Fibroblast of lung (primary cell): Measurements from ENCODE around the gene TAF3. TPM values are rescaled to one million over a fixed set of nuclear protein-coding genes. Genes with fewer than 3 reads are reported as not detected.

Experiments
- DNase-seq, 2 donors: peaks; one replicate each; pipeline versions ENCODE4 v3.0.0 to v3.0.0-alpha.2; 2010; ENCODE audit warnings: low read depth in 2 of 2
- H2AFZ ChIP-seq: 2 replicates; pipeline ENCODE4 v1.5.1; 2012; ENCODE audit warnings: low read length, control low read depth, inconsistent platforms
- H3K27ac ChIP-seq: 2 replicates; pipeline ENCODE4 v1.5.1; 2011; ENCODE audit warnings: low read length, control low read depth; ENCODE audit not compliant: insufficient read depth
- H3K27me3 ChIP-seq: 2 replicates; pipeline ENCODE4 v1.5.1; 2011; ENCODE audit warnings: mild to moderate bottlenecking, low read length; ENCODE audit not compliant: control insufficient read depth, insufficient read depth
- H3K36me3 ChIP-seq: 2 replicates; pipeline ENCODE4 v1.5.1; 2011; ENCODE audit warnings: low read length; ENCODE audit not compliant: control insufficient read depth, insufficient read depth
- H3K4me1 ChIP-seq: 2 replicates; pipeline ENCODE4 v1.5.1; 2011; ENCODE audit warnings: low read length; ENCODE audit not compliant: control insufficient read depth, insufficient read depth; ENCODE audit errors: extremely low read depth
- H3K4me2 ChIP-seq: 2 replicates; pipeline ENCODE4 v1.5.1; 2011; ENCODE audit warnings: low read length, control low read depth; ENCODE audit not compliant: insufficient read depth; ENCODE audit errors: extremely low read depth
- H3K4me3 ChIP-seq, 4 experiments: fragments of 200-600 bp in 1 of 4; sonication (generic) in 1 of 4; replicated peaks in 1 of 4; 2 replicates each; pipeline ENCODE4 v1.5.1; 2011 to 2016; ENCODE audit warnings: low read length in 4 of 4, low read depth in 3 of 4, mild to moderate bottlenecking in 3 of 4, control low read depth in 2 of 4, inconsistent platforms in 1 of 4, mixed read lengths in 1 of 4; ENCODE audit not compliant: insufficient read depth in 1 of 4; ENCODE audit errors: control extremely low read depth in 1 of 4
- H3K79me2 ChIP-seq: 2 replicates; pipeline ENCODE4 v1.5.1; 2012; ENCODE audit warnings: mild to moderate bottlenecking, low read length, inconsistent platforms; ENCODE audit not compliant: control insufficient read depth, insufficient read depth
- H3K9ac ChIP-seq: 2 replicates; pipeline ENCODE4 v1.5.1; 2011; ENCODE audit warnings: mild to moderate bottlenecking, low read length, control low read depth; ENCODE audit not compliant: insufficient read depth
- H3K9me3 ChIP-seq: 2 replicates; pipeline ENCODE4 v1.5.1; 2012; ENCODE audit warnings: low read depth, low read length; ENCODE audit not compliant: control insufficient read depth, insufficient read depth
- H4K20me1 ChIP-seq: 2 replicates; pipeline ENCODE4 v1.5.1; 2011; ENCODE audit warnings: low read length; ENCODE audit not compliant: control insufficient read depth, insufficient read depth; ENCODE audit errors: extremely low read depth
- CTCF ChIP-seq, 2 donors: IDR thresholded peaks in 1 of 2; conservative IDR thresholded peaks in 1 of 2; 1 replicate in 1 of 2; 2 replicates in 1 of 2; pipeline ENCODE4 v1.5.1; 2011 to 2012; ENCODE audit warnings: low read length in 2 of 2, control low read depth in 1 of 2, inconsistent platforms in 1 of 2, low read depth in 1 of 2, mild to moderate bottlenecking in 1 of 2
- EZH2 ChIP-seq: IDR thresholded peaks from 2 replicates; pipeline ENCODE4 v1.5.1; 2012; ENCODE audit warnings: low read length, control low read depth, mild to moderate bottlenecking; ENCODE audit errors: missing control alignments
- polyA plus RNA-seq, 2 donors: library from polyadenylated mRNA; depleted of rRNA in 1 of 2; stranded (reverse) in 1 of 2; unstranded in 1 of 2; fragments of >200 nt; gene quantifications; 2 replicates each; pipeline ENCODE4 v1.2.1, GENCODE V29; 2011 to 2012; ENCODE audit warnings: missing spikeins in 1 of 2
- total RNA-seq: library from RNA; depleted of rRNA; stranded (reverse); fragments of >200 nt; gene quantifications from 2 replicates; pipeline ENCODE4 v1.2.1, GENCODE V29; 2014

TAF3 gene
- total and polyA plus RNA-seq, 2 donors (not counting 1 experiment from before 2014, with no cell fraction given) = 2.1 to 4.0 TPM

- Histone ChIP-seq H3K36me3 (no peaks in the 10 kb centered on the region), H3K27me3 (peaks cover 87% of the 10 kb centered on the region), H3K9me3 (no peaks in the 10 kb centered on the region), H3K4me2 (no peak overlapping the region), H3K4me1 (no peaks in the 10 kb centered on the region), H3K27ac (no peak overlapping the region), H3K4me3 (no peak overlapping the region), H3K9ac (no peak overlapping the region), H4K20me1 (no peaks in the 10 kb centered on the region), H2AFZ (no peak overlapping the region), H3K79me2 (no peaks in the 10 kb centered on the region)
- DNase-seq = no peak
- TF ChIP-seq EZH2 (peak; percentile 30), CTCF (conservative IDR thresholded peaks at IDR 0.05 in 1 of 2, IDR thresholded peaks at IDR 0.05 in 1 of 2; ENCODE audit: low read depth in 1 of 2, low read length in 2 of 2) (no peak)
Measured at GRCh38 chr10:8040651-8041050, 222.3 kb downstream of the TAF3 start.

- peaks cover 89% of the 10 kb centered on the region for H3K27me3 ChIP-seq
Measured at GRCh38 chr10:8041284-8041991, 223.1 kb downstream of the TAF3 start.

More at GRCh38 chr10:8041284-8041991, 223.1 kb downstream of the TAF3 start:
- TF ChIP-seq EZH2 (no peak), CTCF (conservative IDR thresholded peaks at IDR 0.05 in 1 of 2, IDR thresholded peaks at IDR 0.05 in 1 of 2; ENCODE audit: low read depth in 1 of 2, low read length in 2 of 2) (no peak)
- Histone ChIP-seq H3K36me3 (no peaks in the 10 kb centered on the region), H3K9me3 (no peaks in the 10 kb centered on the region), H3K79me2 (no peaks in the 10 kb centered on the region), H4K20me1 (no peaks in the 10 kb centered on the region), H3K27ac (no peak overlapping the region), H3K4me3 (no peak overlapping the region), H3K9ac (no peak overlapping the region), H3K4me1 (no peaks in the 10 kb centered on the region), H2AFZ (no peak overlapping the region), H3K4me2 (no peak overlapping the region)
- no peak for DNase-seq
